Liver (tissue), 9 donors: ENCODE measurements around the gene ARVCF. TPM values are rescaled to one million over a fixed set of nuclear protein-coding genes. Genes with fewer than 3 reads are reported as not detected.

Source experiments
- DNase-seq: peaks from one replicate; pipeline ENCODE4 v3.0.0-alpha.2; 2017; ENCODE audit warnings: low spot score
- H3K27ac ChIP-seq, 2 donors: one replicate each; pipeline ENCODE4 v1.7.0; 2013; ENCODE audit warnings: inconsistent platforms in 2 of 2, low read length in 2 of 2, control low read depth in 1 of 2, low read depth in 1 of 2, mild to moderate bottlenecking in 1 of 2
- H3K27me3 ChIP-seq, 4 donors: one replicate each; pipeline versions ENCODE4 v1.6.1 to v1.7.0; 2013; ENCODE audit warnings: low read length in 3 of 4, inconsistent platforms in 1 of 4, mild to moderate bottlenecking in 1 of 4, moderate library complexity in 1 of 4; ENCODE audit not compliant: control insufficient read depth in 4 of 4, insufficient read depth in 4 of 4
- H3K36me3 ChIP-seq, 4 donors: one replicate each; pipeline versions ENCODE4 v1.6.1 to v1.7.0; 2013; ENCODE audit warnings: low read length in 3 of 4, mild to moderate bottlenecking in 3 of 4, low read depth in 1 of 4, moderate library complexity in 1 of 4; ENCODE audit not compliant: control insufficient read depth in 4 of 4, insufficient read depth in 3 of 4
- H3K4me1 ChIP-seq, 4 donors: one replicate each; pipeline versions ENCODE4 v1.6.1 to v1.7.0; 2013; ENCODE audit warnings: low read length in 3 of 4, mild to moderate bottlenecking in 3 of 4, moderate library complexity in 1 of 4; ENCODE audit not compliant: control insufficient read depth in 4 of 4, insufficient read depth in 4 of 4
- H3K4me3 ChIP-seq, 3 donors: one replicate each; pipeline versions ENCODE4 v1.6.1 to v1.7.0; 2013; ENCODE audit warnings: low read length in 3 of 3, control low read depth in 1 of 3, low read depth in 1 of 3, mild to moderate bottlenecking in 1 of 3
- H3K9ac ChIP-seq, 2 donors: one replicate each; pipeline ENCODE4 v1.7.0; 2013; ENCODE audit warnings: low read length in 2 of 2, mild to moderate bottlenecking in 2 of 2, moderate library complexity in 2 of 2, control low read depth in 1 of 2, low read depth in 1 of 2
- H3K9me3 ChIP-seq, 4 donors: one replicate each; pipeline versions ENCODE4 v1.6.1 to v1.7.0; 2013; ENCODE audit warnings: low read length in 3 of 4; ENCODE audit not compliant: control insufficient read depth in 4 of 4
- ATF3 ChIP-seq: IDR thresholded peaks from 2 replicates; pipeline ENCODE4 v1.6.1; 2016; ENCODE audit warnings: antibody characterized with exemption
- CTCF ChIP-seq: fragments of 150-350 bp; IDR thresholded peaks from 2 replicates; pipeline ENCODE4 v1.5.1; 2017; ENCODE audit warnings: improper control_type of control experiment, low read depth, low read length; ENCODE audit not compliant: missing input control
- FOXA1 ChIP-seq: IDR thresholded peaks from 2 replicates; pipeline ENCODE4 v1.6.1; 2016; ENCODE audit warnings: antibody characterized with exemption
- FOXA2 ChIP-seq: IDR thresholded peaks from 2 replicates; pipeline ENCODE4 v1.6.1; 2016; ENCODE audit warnings: antibody characterized with exemption
- GABPA ChIP-seq, 2 donors: IDR thresholded peaks in 1 of 2; conservative IDR thresholded peaks in 1 of 2; 2 replicates each; pipeline ENCODE4 v1.6.1; 2016; ENCODE audit warnings: antibody characterized with exemption in 2 of 2, mild to moderate bottlenecking in 1 of 2, moderate library complexity in 1 of 2
- HNF4A ChIP-seq, 2 donors: conservative IDR thresholded peaks; 2 replicates each; pipeline ENCODE4 v1.6.1; 2016; ENCODE audit warnings: antibody characterized with exemption in 2 of 2, mild to moderate bottlenecking in 2 of 2
- HNF4G ChIP-seq: IDR thresholded peaks from 2 replicates; pipeline ENCODE4 v1.6.1; 2016; ENCODE audit warnings: antibody characterized with exemption
- JUND ChIP-seq, 2 donors: IDR thresholded peaks; 2 replicates each; pipeline ENCODE4 v1.6.1; 2016; ENCODE audit warnings: antibody characterized with exemption in 2 of 2
- MAX ChIP-seq: IDR thresholded peaks from 2 replicates; pipeline ENCODE4 v1.6.1; 2016; ENCODE audit warnings: antibody characterized with exemption
- NR2F2 ChIP-seq: IDR thresholded peaks from 2 replicates; pipeline ENCODE4 v1.6.1; 2016; ENCODE audit warnings: antibody characterized with exemption
- RAD21 ChIP-seq, 2 donors: IDR thresholded peaks; 2 replicates each; pipeline ENCODE4 v1.6.1; 2016; ENCODE audit warnings: antibody characterized with exemption in 2 of 2, mild to moderate bottlenecking in 2 of 2
- REST ChIP-seq: IDR thresholded peaks from 2 replicates; pipeline ENCODE4 v1.6.1; 2016; ENCODE audit warnings: antibody characterized with exemption, mild to moderate bottlenecking
- RXRA ChIP-seq, 2 donors: IDR thresholded peaks; 2 replicates each; pipeline ENCODE4 v1.6.1; 2017 to 2018; ENCODE audit warnings: antibody characterized with exemption in 2 of 2, mild to moderate bottlenecking in 1 of 2
- SP1 ChIP-seq: IDR thresholded peaks from 2 replicates; pipeline ENCODE4 v1.6.1; 2018; ENCODE audit warnings: antibody characterized with exemption, mild to moderate bottlenecking
- TAF1 ChIP-seq: conservative IDR thresholded peaks from 2 replicates; pipeline ENCODE4 v1.6.1; 2016; ENCODE audit warnings: antibody characterized with exemption, mild to moderate bottlenecking
- YY1 ChIP-seq: IDR thresholded peaks from 2 replicates; pipeline ENCODE4 v1.6.1; 2016; ENCODE audit warnings: antibody characterized with exemption, mild to moderate bottlenecking
- ZBTB33 ChIP-seq: IDR thresholded peaks from 2 replicates; pipeline ENCODE4 v1.6.1; 2016; ENCODE audit warnings: antibody characterized with exemption
- WGBS: extraction: QIAGEN DNeasy Blood & Tissue Kit; methylation state at CpG from one replicate; pipeline ENCODE4 v1.1.7; 2013; 5-methylcytosine and 5-hydroxymethylcytosine counted together
- polyA plus RNA-seq, 2 donors: library from polyadenylated mRNA; stranded (reverse) in 1 of 2; unstranded in 1 of 2; fragments of 200-250 nt in 1 of 2; fragments of >200 nt in 1 of 2; fragmentation: Nextera tagmentation in 1 of 2; extraction: Ambion mirVana in 1 of 2; gene quantifications; one replicate each; pipeline versions ENCODE4 v1.2.1 to v1.2.3, GENCODE V29; 2013 to 2015
- total RNA-seq, 2 donors: library from RNA; depleted of rRNA; stranded (reverse); fragments of >200 nt; gene quantifications; one replicate each; pipeline ENCODE4 v1.2.3, GENCODE V29; 2014
- donor health status: healthy.
- donor health status: healthy.
- donor health status: healthy.
- donor health status: healthy.
- donor health status: healthy.

The ARVCF gene
- total and polyA plus RNA-seq, 4 donors = 3.8 to 48.8 (median 26.1) TPM

GRCh38 chr22:19972251-19972650, 44.4 kb downstream of the ARVCF start:
- Histone ChIP-seq H3K4me1 (peaks cover 23 to 51% (median 41%) of the 10 kb centered on the region in 4 donors), H3K36me3 (peaks cover 0 to 8% (median 2%) of the 10 kb centered on the region in 4 donors), H3K9ac (peak overlapping the region in 1 of 2 donors; percentile 24), H3K27ac (peak overlapping the region; percentile 85 to 91), H3K9me3 (no peaks in the 10 kb centered on the region), H3K27me3 (no peaks in the 10 kb centered on the region), H3K4me3 (no peak overlapping the region)
- 78% methylated on average over 9 of the region's 9 CpGs for WGBS
- TF ChIP-seq FOXA1 = no peak
- no peak for TF ChIP-seq ZBTB33
- no peak for TF ChIP-seq NR2F2
- TF ChIP-seq RAD21 (IDR thresholded peaks at IDR 0.05) = no peak
- TF ChIP-seq TAF1 = no peak
- TF ChIP-seq FOXA2 = no peak
- TF ChIP-seq MAX = no peak
- TF ChIP-seq RXRA (IDR thresholded peaks at IDR 0.05) = no peak
- DNase-seq = no peak

- Histone ChIP-seq H3K9me3 (no peaks in the 10 kb centered on the region), H3K9ac (peak overlapping the region in 1 of 2 donors; percentile 24), H3K27me3 (no peaks in the 10 kb centered on the region), H3K4me1 (peaks cover 23 to 56% (median 41%) of the 10 kb centered on the region in 4 donors), H3K4me3 (no peak overlapping the region), H3K27ac (peak overlapping the region; percentile 85 to 91), H3K36me3 (peaks cover 0 to 15% (median 3%) of the 10 kb centered on the region in 4 donors)
- DNase-seq = no peak
- WGBS = 49% methylated on average over 28 of the region's 28 CpGs
- TF ChIP-seq SP1 = peak; percentile 56
- peak; percentile 7 to 44 for TF ChIP-seq HNF4A (conservative IDR thresholded peaks at IDR 0.05)
- TF ChIP-seq RXRA (IDR thresholded peaks at IDR 0.05) = peak in 1 of 2 donors; percentile 21
- TF ChIP-seq FOXA2 = no peak
Measured at GRCh38 chr22:19971276-19972124, 45.1 kb downstream of the ARVCF start.

- Histone ChIP-seq H3K27ac (peak overlapping the region; percentile 85 to 91), H3K9ac (peak overlapping the region in 1 of 2 donors; percentile 3), H3K4me3 (no peak overlapping the region), H3K36me3 (peaks cover 0 to 20% (median 4%) of the 10 kb centered on the region in 4 donors), H3K27me3 (no peaks in the 10 kb centered on the region), H3K9me3 (no peaks in the 10 kb centered on the region), H3K4me1 (peaks cover 23 to 56% (median 41%) of the 10 kb centered on the region in 4 donors)
- 24% methylated on average over 25 of the region's 25 CpGs for WGBS
- peak; percentile 87 for DNase-seq
- peak; percentile 99 for TF ChIP-seq SP1
- peak; percentile 86 for TF ChIP-seq YY1
- TF ChIP-seq REST = peak; percentile 88
- TF ChIP-seq RXRA (IDR thresholded peaks at IDR 0.05) = peak; percentile 100
- TF ChIP-seq MAX = no peak
- TF ChIP-seq GABPA (IDR thresholded peaks at IDR 0.05 in 1 of 2, conservative IDR thresholded peaks at IDR 0.05 in 1 of 2) = peak in 1 of 2 donors; percentile 64
- peak; percentile 100 for TF ChIP-seq HNF4A (conservative IDR thresholded peaks at IDR 0.05)
- TF ChIP-seq ATF3 = no peak
- TF ChIP-seq CTCF = peak; percentile 83
- TF ChIP-seq HNF4G = peak; percentile 98
- TF ChIP-seq JUND (IDR thresholded peaks at IDR 0.05) = peak in 1 of 2 donors; percentile 57
Measured at GRCh38 chr22:19970479-19971275, 45.9 kb downstream of the ARVCF start.
